ENCODE measurements around the gene ING5. TPM values are rescaled to one million over a fixed set of nuclear protein-coding genes. Genes with fewer than 3 reads are reported as not detected.
"Not testable (repeated sequence)": the region's sequence is repeated elsewhere in the genome, so short reads cannot be mapped to it uniquely, and the experiment has no call there.

Gene ING5
- total RNA-seq, 1 experiment from 2014 or later = 35.1 TPM

GRCh38 chr2:241742320-241742939 is 40.6 kb downstream of the ING5 start:
- intact Hi-C loops (cut with micrococcal nuclease; ENCODE audit: unreplicated experiment) = no loop called here
- Mint-ChIP-seq H3K27ac (ENCODE audit: unreplicated experiment) (no peak overlapping the region), H3K4me1 (ENCODE audit: low read depth, unreplicated experiment) (no peaks in the 10 kb centered on the region), H3K4me3 (ENCODE audit: low read depth, unreplicated experiment) (no peak overlapping the region), H3K36me3 (ENCODE audit: insufficient read depth, unreplicated experiment) (peaks cover 18% of the 10 kb centered on the region), H3K9me3 (ENCODE audit: low read depth, unreplicated experiment) (peaks cover 4% of the 10 kb centered on the region), H3K27me3 (ENCODE audit: unreplicated experiment) (no peaks in the 10 kb centered on the region)
- CTCF ChIA-PET = no interaction called here
- no TSS peak for BruUV-seq (replicated peaks)
- no peak for TF ChIP-seq CTCF (IDR thresholded peaks at IDR 0.05; ENCODE audit: unreplicated experiment)
- no peak for DNase-seq

GRCh38 chr2:241743008-241743407 is 41.2 kb downstream of the ING5 start:
- BruUV-seq (replicated peaks); H3K27me3 Mint-ChIP-seq (ENCODE audit: unreplicated experiment); intact Hi-C loops (cut with micrococcal nuclease; ENCODE audit: unreplicated experiment): not testable (repeated sequence)

GRCh38 chr2:241743620-241744019 is 41.8 kb downstream of the ING5 start:
- Mint-ChIP-seq H3K4me1 (ENCODE audit: low read depth, unreplicated experiment) (no peaks in the 10 kb centered on the region), H3K4me3 (ENCODE audit: low read depth, unreplicated experiment) (no peak overlapping the region), H3K36me3 (ENCODE audit: insufficient read depth, unreplicated experiment) (peaks cover 14% of the 10 kb centered on the region), H3K27me3 (ENCODE audit: unreplicated experiment) (no peaks in the 10 kb centered on the region), H3K27ac (ENCODE audit: unreplicated experiment) (no peak overlapping the region), H3K9me3 (ENCODE audit: low read depth, unreplicated experiment) (peaks cover 4% of the 10 kb centered on the region)
- intact Hi-C loops (cut with micrococcal nuclease; ENCODE audit: unreplicated experiment) = no loop called here
- no peak for DNase-seq
- no TSS peak for BruUV-seq (replicated peaks)
- TF ChIP-seq CTCF (IDR thresholded peaks at IDR 0.05; ENCODE audit: unreplicated experiment) = no peak
- CTCF ChIA-PET = no interaction called here

More at GRCh38 chr2:241743008-241743407, 41.2 kb downstream of the ING5 start:
- CTCF ChIA-PET; H3K27ac Mint-ChIP-seq (ENCODE audit: unreplicated experiment); H3K4me3 Mint-ChIP-seq (ENCODE audit: low read depth, unreplicated experiment); H3K4me1 Mint-ChIP-seq (ENCODE audit: low read depth, unreplicated experiment); H3K9me3 Mint-ChIP-seq (ENCODE audit: low read depth, unreplicated experiment); DNase-seq: not testable (repeated sequence)
- H3K36me3 Mint-ChIP-seq (ENCODE audit: insufficient read depth, unreplicated experiment) = peaks cover 14% of the 10 kb centered on the region

- Mint-ChIP-seq H3K9me3 (ENCODE audit: low read depth, unreplicated experiment) (peaks cover 4% of the 10 kb centered on the region), H3K4me1 (ENCODE audit: low read depth, unreplicated experiment) (no peaks in the 10 kb centered on the region), H3K27ac (ENCODE audit: unreplicated experiment) (no peak overlapping the region), H3K4me3 (ENCODE audit: low read depth, unreplicated experiment) (no peak overlapping the region), H3K36me3 (ENCODE audit: insufficient read depth, unreplicated experiment) (peaks cover 19% of the 10 kb centered on the region), H3K27me3 (ENCODE audit: unreplicated experiment) (no peaks in the 10 kb centered on the region)
- TF ChIP-seq CTCF (IDR thresholded peaks at IDR 0.05; ENCODE audit: unreplicated experiment) = no peak
- no TSS peak for BruUV-seq (replicated peaks)
- no peak for DNase-seq
- intact Hi-C loops (cut with micrococcal nuclease; ENCODE audit: unreplicated experiment) = no loop called here
- CTCF ChIA-PET = no interaction called here
Observed at GRCh38 chr2:241744028-241744754, 42.4 kb downstream of the ING5 start.

GRCh38 chr2:241745276-241745675 is 43.4 kb downstream of the ING5 start:
- H3K4me3 Mint-ChIP-seq (ENCODE audit: low read depth, unreplicated experiment) = no peak overlapping the region
- no peak for DNase-seq
- BruUV-seq (replicated peaks) = no TSS peak
- H3K4me1 Mint-ChIP-seq (ENCODE audit: low read depth, unreplicated experiment) = no peaks in the 10 kb centered on the region
- intact Hi-C loops (cut with micrococcal nuclease; ENCODE audit: unreplicated experiment) = no loop called here
- no peak overlapping the region for H3K27ac Mint-ChIP-seq (ENCODE audit: unreplicated experiment)
- peaks cover 22% of the 10 kb centered on the region for H3K36me3 Mint-ChIP-seq (ENCODE audit: insufficient read depth, unreplicated experiment)
- CTCF ChIA-PET = no interaction called here
- peaks cover 4% of the 10 kb centered on the region for H3K9me3 Mint-ChIP-seq (ENCODE audit: low read depth, unreplicated experiment)
- TF ChIP-seq CTCF (IDR thresholded peaks at IDR 0.05; ENCODE audit: unreplicated experiment) = no peak
- H3K27me3 Mint-ChIP-seq (ENCODE audit: unreplicated experiment) = no peaks in the 10 kb centered on the region

Measured in Calu3 (cell line).